GM12878 (cell line): ENCODE data around the gene SGMS1. TPM values are rescaled to one million over a fixed set of nuclear protein-coding genes. Genes with fewer than 3 reads are reported as not detected.

Source experiments
- ATAC-seq: fragments of 200-7000 bp; cut with Tn5 transposase; 3 replicates; pipeline ENCODE4 v1.9.1; 2020; ENCODE audit warnings: mild to moderate bottlenecking, moderate library complexity
- BruUV-seq: library from RNA; stranded (reverse); fragments of 400-500 nt; replicated peaks from 2 replicates; lab custom pipeline; 2021; lab: Mats Ljungman, UMichigan
- CTCF ChIA-PET: fragments of 300-600 bp; sonication (Branson Sonifier 250); formaldehyde crosslinking; extraction: SDS; loops from one replicate; lab custom pipeline; 2021; ENCODE audit warnings: inconsistent platforms; lab: Yijun Ruan, JAX
- POLR2A ChIA-PET: fragments of 350-600 bp; formaldehyde crosslinking; extraction: SDS; loops from one replicate; lab custom pipeline; 2021; ENCODE audit warnings: inconsistent platforms; lab: Charles Lee
- RAD21 ChIA-PET: fragments of 300-600 bp; sonication (Branson Sonifier 250); formaldehyde crosslinking; loops from one replicate; lab custom pipeline; 2023; ENCODE audit warnings: antibody characterized with exemption; ENCODE audit not compliant: unreplicated experiment; lab: Charles Lee
- SMC1A ChIA-PET: fragments of 300-600 bp; sonication (Branson Sonifier 250); formaldehyde crosslinking; loops from one replicate; lab custom pipeline; 2023; ENCODE audit not compliant: unreplicated experiment, uncharacterized antibody; lab: Charles Lee
- DNase-seq: peaks from one replicate; pipeline ENCODE4 v3.0.0-alpha.2; 2011; ENCODE audit warnings: low read depth, low spot score
- FAIRE-seq: peaks from 3 replicates; lab custom pipeline; 2011; peaks lifted over from hg19 to GRCh38; lab: Jason Lieb, UNC
- H2AFZ ChIP-seq: 2 replicates; pipeline ENCODE4 v1.6.0; 2011; ENCODE audit warnings: low read depth, low read length, control low read depth; ENCODE audit not compliant: control insufficient read depth
- H3K27ac ChIP-seq: 2 replicates; pipeline ENCODE4 v1.5.1; 2011; ENCODE audit warnings: control low read depth; ENCODE audit not compliant: control insufficient read depth, insufficient read depth
- H3K27me3 ChIP-seq, 2 experiments: replicated peaks in 1 of 2; 2 replicates each; pipeline versions ENCODE4 v1.6.0 to v1.6.1; 2011; ENCODE audit warnings: low read length in 1 of 2; ENCODE audit not compliant: control insufficient read depth in 2 of 2, insufficient read depth in 2 of 2
- H3K36me3 ChIP-seq, 2 experiments: 2 replicates each; pipeline ENCODE4 v1.5.1; 2011; ENCODE audit warnings: low read length in 1 of 2; ENCODE audit not compliant: control insufficient read depth in 2 of 2, insufficient read depth in 2 of 2
- H3K4me1 ChIP-seq: 2 replicates; pipeline ENCODE4 v1.6.1; 2011; ENCODE audit warnings: mild to moderate bottlenecking, low read length, moderate library complexity, mixed read lengths; ENCODE audit not compliant: control insufficient read depth, insufficient read depth
- H3K4me2 ChIP-seq: 2 replicates; pipeline ENCODE4 v1.6.0; 2011; ENCODE audit warnings: control low read depth; ENCODE audit not compliant: control insufficient read depth, insufficient read depth
- H3K4me3 ChIP-seq: fragments of 200-600 bp; sonication (generic); 2 replicates; pipeline ENCODE4 v1.5.1; 2016
- H3K79me2 ChIP-seq: 2 replicates; pipeline ENCODE4 v1.6.0; 2011; ENCODE audit warnings: low read length; ENCODE audit not compliant: control insufficient read depth, insufficient read depth
- H3K9ac ChIP-seq: 2 replicates; pipeline ENCODE4 v1.8.0; 2011; ENCODE audit warnings: low read length, control low read depth, mixed read lengths; ENCODE audit not compliant: control insufficient read depth, insufficient read depth
- H3K9me3 ChIP-seq: replicated peaks from 3 replicates; pipeline ENCODE4 v1.5.1; 2011; ENCODE audit warnings: mild to moderate bottlenecking, low read length; ENCODE audit not compliant: control insufficient read depth, insufficient read depth
- H4K20me1 ChIP-seq: 2 replicates; pipeline ENCODE4 v1.6.0; 2011; ENCODE audit not compliant: control insufficient read depth, insufficient read depth
- ASH2L ChIP-seq: fragments of 300-600, 200-600 bp; sonication (generic); IDR thresholded peaks from 2 replicates; pipeline ENCODE4 v1.6.1; 2017; ENCODE audit warnings: low read depth, mild to moderate bottlenecking, borderline replicate concordance
- ATF7 ChIP-seq: fragments of 450-650 bp; IDR thresholded peaks from 2 replicates; pipeline ENCODE4 v1.6.1; 2016; ENCODE audit warnings: low read depth, mild to moderate bottlenecking
- EP300 ChIP-seq, 2 experiments: fragments of 150-350 bp in 1 of 2; IDR thresholded peaks; 2 replicates each; pipeline ENCODE4 v1.6.1; 2011 to 2012; ENCODE audit warnings: low read depth in 2 of 2, low read length in 2 of 2, borderline replicate concordance in 1 of 2, improper control_type of control experiment in 1 of 2, inconsistent platforms in 1 of 2; ENCODE audit not compliant: control insufficient read depth in 1 of 2
- ESRRA ChIP-seq: IDR thresholded peaks from 2 replicates; pipeline ENCODE4 v1.6.1; 2012; ENCODE audit warnings: mild to moderate bottlenecking, low read length, improper control_type of control experiment
- GABPA ChIP-seq: IDR thresholded peaks from 2 replicates; pipeline ENCODE4 v1.6.1; 2014; ENCODE audit warnings: antibody characterized with exemption, low read depth, mild to moderate bottlenecking, inconsistent platforms
- MEF2B ChIP-seq: fragments of 450-650 bp; IDR thresholded peaks from 2 replicates; pipeline ENCODE4 v1.6.1; 2018; ENCODE audit warnings: mild to moderate bottlenecking, moderate library complexity; ENCODE audit not compliant: partially characterized antibody, poor library complexity, severe bottlenecking
- RFX5 ChIP-seq: IDR thresholded peaks from 2 replicates; pipeline ENCODE4 v1.6.1; 2011; ENCODE audit warnings: low read depth, low read length, improper control_type of control experiment
- SMARCA5 ChIP-seq: fragments of 450-650 bp; IDR thresholded peaks from 2 replicates; pipeline ENCODE4 v1.6.1; 2017; ENCODE audit warnings: mild to moderate bottlenecking
- STAT1 ChIP-seq: fragments of 450-650 bp; conservative IDR thresholded peaks from 2 replicates; pipeline ENCODE4 v1.6.1; 2014; ENCODE audit warnings: antibody characterized with exemption, mild to moderate bottlenecking
- STAT3 ChIP-seq: IDR thresholded peaks from 2 replicates; pipeline ENCODE4 v1.6.1; 2011; ENCODE audit warnings: low read depth, low read length, improper control_type of control experiment
- SUPT20H ChIP-seq: IDR thresholded peaks from 2 replicates; pipeline ENCODE4 v1.6.1; 2011; ENCODE audit warnings: low read depth, mild to moderate bottlenecking, low read length, moderate library complexity, borderline replicate concordance; ENCODE audit not compliant: control insufficient read depth
- ZNF207 ChIP-seq: fragments of 450-650 bp; IDR thresholded peaks from 2 replicates; pipeline ENCODE4 v1.6.1; 2014; ENCODE audit warnings: antibody characterized with exemption, mild to moderate bottlenecking, borderline replicate concordance
- ZNF217 ChIP-seq: fragments of 450-650 bp; IDR thresholded peaks from 2 replicates; pipeline ENCODE4 v1.6.1; 2017; ENCODE audit warnings: antibody characterized with exemption, mild to moderate bottlenecking
- ZSCAN29 ChIP-seq: fragments of 450-650 bp; IDR thresholded peaks from 2 replicates; pipeline ENCODE4 v1.6.1; 2017; ENCODE audit warnings: mild to moderate bottlenecking, moderate library complexity
- in situ Hi-C: fragments of 300-500 bp; cut with MboI; formaldehyde crosslinking; loops from 9 replicates; pipeline ENCODE4 v1.14.3; 2018; ENCODE audit warnings: mixed read lengths
- intact Hi-C: fragments of 100-400 bp; cut with micrococcal nuclease; formaldehyde crosslinking; loops from one replicate; pipeline ENCODE4 v1.14.2; 2022; ENCODE audit not compliant: unreplicated experiment
- polyA plus RNA-seq, 11 experiments: library from polyadenylated mRNA; depleted of rRNA in 4 of 11; unstranded in 6 of 11; stranded (reverse) in 5 of 11; fragments of >200 nt; fragmentation: Nextera tagmentation in 4 of 11; fragmentation: Illumina TruSeq in 1 of 11; extraction: Ambion mirVana in 4 of 11; extraction: Trizol in 1 of 11; gene quantifications; 1 replicate in 1 of 11; 2 replicates in 10 of 11; pipeline versions ENCODE4 v1.2.1 to v1.2.3, GENCODE V29; 2011 to 2016; ENCODE audit warnings: inconsistent platforms in 2 of 11, missing spikeins in 2 of 11, low read depth in 1 of 11
- total RNA-seq, 4 experiments: library from RNA; depleted of rRNA in 3 of 4; stranded (reverse); fragments of >200 nt in 3 of 4; fragmentation: Illumina TruSeq in 1 of 4; extraction: Trizol in 1 of 4; gene quantifications; 2 replicates each; pipeline versions ENCODE4 v1.2.1 to v1.2.3, GENCODE V29; 2013 to 2021
- TF ChIP-seq, protein P1 (sequence below): IDR thresholded peaks from 2 replicates; pipeline ENCODE4 v1.6.1; 2012; ENCODE audit warnings: low read depth, low read length, improper control_type of control experiment
- TF ChIP-seq, protein P2 (sequence below): IDR thresholded peaks from 2 replicates; pipeline ENCODE4 v1.6.1; 2011; ENCODE audit warnings: borderline replicate concordance, low read depth, mild to moderate bottlenecking, moderate library complexity, low read length; ENCODE audit not compliant: insufficient read depth, poor library complexity, severe bottlenecking
- TF ChIP-seq, protein P3 (sequence below): fragments of 450-650 bp; IDR thresholded peaks from 2 replicates; pipeline ENCODE4 v1.6.1; 2016; ENCODE audit warnings: mild to moderate bottlenecking
- TF ChIP-seq, protein P4 (sequence below): IDR thresholded peaks from 2 replicates; pipeline ENCODE4 v1.6.1; 2012; ENCODE audit warnings: mild to moderate bottlenecking, low read depth, low read length

SGMS1 gene
- total and polyA plus RNA-seq, 10 of the 15 experiments (the other 5 are each of a cell fraction or from before 2014, with no cell fraction given) = 1.4 to 14.5 (median 4.9) TPM

DNA sequence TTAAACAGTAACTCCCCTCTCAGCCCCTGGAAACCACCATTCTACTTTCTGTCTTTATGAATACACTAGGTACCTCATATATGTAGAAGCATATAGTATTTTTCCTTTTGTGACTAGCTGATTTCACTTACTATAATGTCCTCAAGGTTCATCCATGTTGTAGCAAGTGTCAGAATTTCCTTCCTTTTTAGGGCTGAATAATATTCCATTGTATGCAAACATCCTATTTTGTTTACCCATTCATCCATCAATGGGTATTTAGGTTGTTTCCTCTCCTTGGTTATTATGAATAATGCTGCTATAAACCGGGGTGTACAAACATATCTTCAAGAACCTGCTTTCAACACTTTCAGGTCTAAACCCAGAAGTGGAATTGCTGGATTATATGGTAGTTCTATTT, 125.3 kb downstream of the SGMS1 start (continued):
- no peak for TF ChIP-seq ZNF207
- TF ChIP-seq, protein P1, sequence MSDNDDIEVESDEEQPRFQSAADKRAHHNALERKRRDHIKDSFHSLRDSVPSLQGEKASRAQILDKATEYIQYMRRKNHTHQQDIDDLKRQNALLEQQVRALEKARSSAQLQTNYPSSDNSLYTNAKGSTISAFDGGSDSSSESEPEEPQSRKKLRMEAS = no peak
- no peak for TF ChIP-seq ZSCAN29
- peak; percentile 35; the same call in 1 of the 2 replicates for TF ChIP-seq SMARCA5
- TF ChIP-seq, protein P2, sequence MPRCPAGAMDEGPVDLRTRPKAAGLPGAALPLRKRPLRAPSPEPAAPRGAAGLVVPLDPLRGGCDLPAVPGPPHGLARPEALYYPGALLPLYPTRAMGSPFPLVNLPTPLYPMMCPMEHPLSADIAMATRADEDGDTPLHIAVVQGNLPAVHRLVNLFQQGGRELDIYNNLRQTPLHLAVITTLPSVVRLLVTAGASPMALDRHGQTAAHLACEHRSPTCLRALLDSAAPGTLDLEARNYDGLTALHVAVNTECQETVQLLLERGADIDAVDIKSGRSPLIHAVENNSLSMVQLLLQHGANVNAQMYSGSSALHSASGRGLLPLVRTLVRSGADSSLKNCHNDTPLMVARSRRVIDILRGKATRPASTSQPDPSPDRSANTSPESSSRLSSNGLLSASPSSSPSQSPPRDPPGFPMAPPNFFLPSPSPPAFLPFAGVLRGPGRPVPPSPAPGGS = no peak
- peak; percentile 67 for TF ChIP-seq ZNF217
- TF ChIP-seq, protein P3, sequence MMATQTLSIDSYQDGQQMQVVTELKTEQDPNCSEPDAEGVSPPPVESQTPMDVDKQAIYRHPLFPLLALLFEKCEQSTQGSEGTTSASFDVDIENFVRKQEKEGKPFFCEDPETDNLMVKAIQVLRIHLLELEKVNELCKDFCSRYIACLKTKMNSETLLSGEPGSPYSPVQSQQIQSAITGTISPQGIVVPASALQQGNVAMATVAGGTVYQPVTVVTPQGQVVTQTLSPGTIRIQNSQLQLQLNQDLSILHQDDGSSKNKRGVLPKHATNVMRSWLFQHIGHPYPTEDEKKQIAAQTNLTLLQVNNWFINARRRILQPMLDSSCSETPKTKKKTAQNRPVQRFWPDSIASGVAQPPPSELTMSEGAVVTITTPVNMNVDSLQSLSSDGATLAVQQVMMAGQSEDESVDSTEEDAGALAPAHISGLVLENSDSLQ = no peak
- TF ChIP-seq STAT3 = no peak
- no peak for TF ChIP-seq GABPA
- TF ChIP-seq STAT1 = no peak
- no peak for TF ChIP-seq ESRRA

DNA sequence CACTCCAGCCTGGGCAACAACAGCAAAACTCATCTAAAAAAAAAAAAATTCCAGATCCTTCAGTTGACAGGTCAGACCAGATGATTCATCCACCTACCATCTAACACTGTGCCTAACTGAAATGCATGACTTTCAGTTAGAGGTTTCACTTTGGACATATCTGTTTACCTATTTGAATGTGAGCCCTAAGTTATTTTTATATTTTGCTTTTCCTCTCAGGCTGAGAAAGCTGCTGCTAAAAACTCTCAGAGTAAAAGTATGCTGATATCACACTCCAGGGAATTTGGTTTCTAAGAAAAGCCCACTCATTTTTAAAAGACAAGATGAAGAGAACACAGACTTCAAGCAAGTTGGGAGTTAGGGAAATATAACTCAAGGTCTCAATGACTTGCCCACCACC, 126.0 kb downstream of the SGMS1 start:
- FAIRE-seq (peak; percentile 84), ATAC-seq (peak; percentile 90), DNase-seq (peak; percentile 83)
- Histone ChIP-seq H2AFZ (no peak overlapping the region), H3K9ac (peak overlapping the region; percentile 53; the same call in 1 of the 2 replicates), H3K36me3 (no peaks in the 10 kb centered on the region), H3K4me2 (peak overlapping the region; percentile 85), H3K4me1 (peaks cover 32% of the 10 kb centered on the region), H3K79me2 (peaks cover 12% of the 10 kb centered on the region), H3K27ac (peak overlapping the region; percentile 93), H3K4me3 (no peak overlapping the region), H3K27me3 (no peaks in the 10 kb centered on the region), H3K9me3 (no peaks in the 10 kb centered on the region; the same call in 2 of the 3 replicates), H4K20me1 (no peaks in the 10 kb centered on the region)
- intact Hi-C loops (no loop called here), in situ Hi-C loops (no loop called here)
- CTCF ChIA-PET = interaction anchor here (0.7 to 3.3 kb wide), 5 partner anchors 11 to 110 kb away, joined by 3 to 15 read pairs (median 6); no protein-coding TSS in a partner anchor
- RAD21 ChIA-PET = interaction anchor here (1.0 to 3.6 kb wide), 12 partner anchors 9 to 124 kb away, joined by 3 to 38 read pairs (median 7); no protein-coding TSS in a partner anchor
- no TSS peak for BruUV-seq
- SMC1A ChIA-PET = interaction anchor here (1.1 to 5.8 kb wide), 18 partner anchors 10 to 150 kb away, joined by 3 to 51 read pairs (median 8); partner anchors contain the start of gene SGMS1
- POLR2A ChIA-PET = interaction anchor here (1.0 to 3.3 kb wide), 6 partner anchors 11 to 124 kb away, joined by 3 to 24 read pairs (median 5); no protein-coding TSS in a partner anchor
- TF ChIP-seq, protein P4, sequence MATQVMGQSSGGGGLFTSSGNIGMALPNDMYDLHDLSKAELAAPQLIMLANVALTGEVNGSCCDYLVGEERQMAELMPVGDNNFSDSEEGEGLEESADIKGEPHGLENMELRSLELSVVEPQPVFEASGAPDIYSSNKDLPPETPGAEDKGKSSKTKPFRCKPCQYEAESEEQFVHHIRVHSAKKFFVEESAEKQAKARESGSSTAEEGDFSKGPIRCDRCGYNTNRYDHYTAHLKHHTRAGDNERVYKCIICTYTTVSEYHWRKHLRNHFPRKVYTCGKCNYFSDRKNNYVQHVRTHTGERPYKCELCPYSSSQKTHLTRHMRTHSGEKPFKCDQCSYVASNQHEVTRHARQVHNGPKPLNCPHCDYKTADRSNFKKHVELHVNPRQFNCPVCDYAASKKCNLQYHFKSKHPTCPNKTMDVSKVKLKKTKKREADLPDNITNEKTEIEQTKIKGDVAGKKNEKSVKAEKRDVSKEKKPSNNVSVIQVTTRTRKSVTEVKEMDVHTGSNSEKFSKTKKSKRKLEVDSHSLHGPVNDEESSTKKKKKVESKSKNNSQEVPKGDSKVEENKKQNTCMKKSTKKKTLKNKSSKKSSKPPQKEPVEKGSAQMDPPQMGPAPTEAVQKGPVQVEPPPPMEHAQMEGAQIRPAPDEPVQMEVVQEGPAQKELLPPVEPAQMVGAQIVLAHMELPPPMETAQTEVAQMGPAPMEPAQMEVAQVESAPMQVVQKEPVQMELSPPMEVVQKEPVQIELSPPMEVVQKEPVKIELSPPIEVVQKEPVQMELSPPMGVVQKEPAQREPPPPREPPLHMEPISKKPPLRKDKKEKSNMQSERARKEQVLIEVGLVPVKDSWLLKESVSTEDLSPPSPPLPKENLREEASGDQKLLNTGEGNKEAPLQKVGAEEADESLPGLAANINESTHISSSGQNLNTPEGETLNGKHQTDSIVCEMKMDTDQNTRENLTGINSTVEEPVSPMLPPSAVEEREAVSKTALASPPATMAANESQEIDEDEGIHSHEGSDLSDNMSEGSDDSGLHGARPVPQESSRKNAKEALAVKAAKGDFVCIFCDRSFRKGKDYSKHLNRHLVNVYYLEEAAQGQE = no peak
- no peak for TF ChIP-seq ESRRA
- TF ChIP-seq SUPT20H = no peak
- no peak for TF ChIP-seq ASH2L
- peak; percentile 87 for TF ChIP-seq MEF2B
- TF ChIP-seq ATF7 = peak; percentile 72
- TF ChIP-seq EP300 (IDR thresholded peaks at IDR 0.05; ENCODE audit: borderline replicate concordance in 1 of 2, control insufficient read depth in 1 of 2, low read depth in 2 of 2, low read length in 2 of 2) = peak; percentile 36 to 76
- no peak for TF ChIP-seq RFX5
